GM19023 (cell line): Measurements from ENCODE around the gene LCN1.
"Not testable (repeated sequence)": the region's sequence is repeated elsewhere in the genome, so short reads cannot be mapped to it uniquely, and the experiment has no call there.

Experiments used
- ATAC-seq: cut with Tn5 transposase; IDR thresholded peaks from one replicate; pipeline ENCODE4 v1.9.1; 2021; ENCODE audit warnings: mild to moderate bottlenecking, moderate library complexity; ENCODE audit not compliant: unreplicated experiment

The LCN1 gene

DNA sequence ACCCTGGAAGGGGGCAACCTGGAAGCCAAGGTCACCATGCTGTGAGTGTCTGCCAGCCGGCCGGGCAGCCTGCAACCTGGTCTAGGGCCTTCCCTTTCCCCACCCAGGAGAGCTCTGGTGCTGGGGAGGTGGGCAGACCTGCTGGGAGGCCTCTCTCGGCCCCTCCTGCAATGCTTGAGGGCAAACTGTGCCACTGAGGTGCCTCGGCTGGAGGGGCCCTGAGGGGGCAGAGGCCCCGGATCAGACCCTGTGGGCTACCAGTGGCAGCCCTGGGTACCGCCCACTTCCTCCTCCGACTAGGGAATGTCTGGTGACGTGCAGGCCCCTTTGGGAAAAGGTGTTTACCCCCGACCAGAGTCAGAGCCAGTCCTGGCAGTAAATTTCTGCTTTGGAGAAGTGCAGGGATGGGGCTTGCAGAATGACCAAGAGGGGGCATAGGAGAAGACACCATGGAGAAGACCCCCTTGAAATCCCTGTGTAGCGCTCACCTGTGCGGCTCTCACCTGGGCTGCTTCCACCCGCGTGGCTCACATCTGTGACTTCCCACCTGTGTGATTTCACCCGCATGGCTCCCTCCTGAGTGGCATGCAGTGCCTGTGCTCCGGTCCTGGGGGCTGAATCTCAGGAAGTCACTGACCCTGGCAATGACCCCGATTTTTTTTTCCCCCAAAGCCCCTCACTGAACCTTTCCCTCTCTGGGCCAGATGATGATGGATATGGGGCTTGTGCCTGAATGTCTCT, 1.1 kb downstream of the LCN1 start:
- ATAC-seq, result no peak

- ATAC-seq, result no peak
Measured at GRCh38 chr9:135522931-135523330, 1.7 kb downstream of the LCN1 start.

GRCh38 chr9:135523521-135524129, 2.4 kb downstream of the LCN1 start:
- ATAC-seq, result no peak

GRCh38 chr9:135524130-135524861, 3.1 kb downstream of the LCN1 start:
- ATAC-seq, result no peak

DNA sequence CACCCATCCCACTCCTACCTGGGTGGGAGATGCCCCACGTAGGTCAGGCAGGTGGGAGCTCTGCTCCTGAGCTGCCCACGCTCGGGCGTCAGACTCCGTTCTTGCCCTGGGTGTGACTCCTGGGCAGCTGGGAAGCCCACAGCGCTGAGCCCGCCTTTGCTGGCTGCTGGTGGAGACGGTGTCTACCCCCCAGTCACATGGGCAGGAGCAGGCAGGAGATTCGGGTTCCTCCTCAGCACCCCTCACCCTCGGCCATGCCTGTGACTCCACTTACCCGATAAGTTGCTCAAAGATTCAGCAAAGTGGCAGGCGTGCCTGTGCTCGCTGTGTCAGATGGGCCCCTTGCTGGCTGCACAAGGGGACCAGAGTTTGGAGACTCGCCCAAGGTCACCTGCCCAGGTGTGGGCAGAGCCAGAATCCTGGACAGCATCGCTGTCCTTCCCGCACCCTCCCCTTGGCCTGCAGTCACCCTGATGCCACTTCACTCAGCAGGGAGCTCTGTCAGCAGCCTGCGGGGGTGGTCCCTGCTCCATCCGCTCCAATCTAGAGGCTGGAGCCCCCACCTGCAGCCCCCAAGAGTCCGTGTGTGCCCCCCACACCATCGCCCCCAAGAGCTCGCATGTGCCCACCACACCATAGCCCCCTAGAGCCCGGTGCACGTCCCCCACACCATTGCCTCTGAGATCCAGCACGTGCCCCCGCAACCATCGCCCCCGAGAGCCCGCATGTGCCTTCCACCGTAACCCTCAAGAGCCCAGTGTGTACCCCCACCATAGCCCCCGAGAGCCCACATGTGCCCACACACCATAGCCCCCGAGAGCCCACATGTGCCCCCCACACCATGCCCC, 4.2 kb downstream of the LCN1 start:
- ATAC-seq, result no peak

GRCh38 chr9:135526089-135526729, 5.0 kb downstream of the LCN1 start:
- ATAC-seq, result no peak

GRCh38 chr9:135526730-135527571, 5.7 kb downstream of the LCN1 start:
- ATAC-seq, result no peak

DNA sequence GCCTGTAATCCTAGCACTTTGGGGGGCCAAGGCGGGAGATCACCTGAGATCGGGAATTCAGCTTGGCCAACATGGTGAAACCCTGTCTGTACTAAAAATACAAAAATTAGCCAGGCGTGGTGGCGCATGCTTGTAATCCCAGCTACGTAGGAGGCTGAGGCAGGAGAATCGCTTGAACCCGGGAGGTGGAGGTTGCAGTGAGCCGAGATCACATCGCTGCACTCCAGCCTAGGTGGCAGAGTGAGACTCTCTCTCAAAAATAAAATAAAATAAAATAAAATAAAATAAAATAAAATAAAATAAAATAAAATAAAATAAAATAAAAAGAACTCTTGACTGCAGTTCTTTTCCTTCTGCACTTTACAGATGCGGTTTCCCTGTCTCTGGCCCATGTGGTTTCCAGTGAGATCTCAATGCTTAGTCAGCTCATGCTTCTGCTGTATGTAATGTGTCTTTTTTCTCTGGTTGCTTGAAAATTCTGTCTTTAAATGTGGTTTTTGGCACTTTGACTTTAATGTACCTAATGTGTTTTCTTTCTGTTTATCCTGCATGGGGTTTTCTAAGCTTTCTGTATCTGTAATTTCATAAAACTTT, 7.7 kb downstream of the LCN1 start:
- not testable (repeated sequence) for ATAC-seq

DNA sequence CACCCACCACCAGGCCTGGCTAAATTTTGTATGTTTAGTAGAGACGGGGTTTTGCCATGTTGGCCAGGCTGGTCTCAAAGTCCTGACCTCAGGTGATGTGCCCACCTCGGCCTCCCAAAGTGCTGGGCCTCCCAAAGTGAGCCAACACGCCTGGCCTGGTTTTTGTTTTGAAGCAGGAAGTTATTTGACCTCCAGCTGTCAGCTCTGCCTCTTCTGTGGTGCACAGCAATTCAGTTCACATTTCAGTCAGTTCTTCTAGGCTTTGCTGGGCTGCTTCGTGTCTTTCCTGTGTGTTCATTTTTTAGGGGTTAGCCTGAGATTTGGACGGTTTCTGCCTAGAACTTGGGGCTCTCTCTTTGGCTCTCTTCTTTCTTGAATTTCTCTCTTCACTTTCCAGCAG, 8.9 kb downstream of the LCN1 start:
- ATAC-seq, result no peak

DNA sequence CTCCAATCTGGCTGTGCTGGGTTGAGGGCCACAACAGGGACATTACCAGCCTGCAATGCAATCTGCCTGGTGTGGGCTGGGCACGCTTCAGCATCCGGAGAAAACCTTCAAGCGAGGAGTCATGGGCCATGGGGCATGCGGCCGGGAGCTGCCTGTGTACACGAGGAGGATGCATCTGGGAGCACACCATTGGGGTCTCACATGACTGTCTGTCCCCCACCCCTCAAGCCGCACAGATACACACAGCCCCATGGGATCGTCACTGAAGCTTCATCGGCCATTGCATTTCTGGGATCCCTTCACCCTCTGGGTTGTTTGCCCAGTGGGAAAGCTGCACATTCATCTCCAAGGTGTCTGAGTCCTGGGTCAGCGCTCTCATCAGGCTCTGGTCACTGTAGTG, 9.9 kb downstream of the LCN1 start:
- ATAC-seq, result no peak

GRCh38 chr9:135533113-135533512, 11.9 kb downstream of the LCN1 start:
- no peak for ATAC-seq

DNA sequence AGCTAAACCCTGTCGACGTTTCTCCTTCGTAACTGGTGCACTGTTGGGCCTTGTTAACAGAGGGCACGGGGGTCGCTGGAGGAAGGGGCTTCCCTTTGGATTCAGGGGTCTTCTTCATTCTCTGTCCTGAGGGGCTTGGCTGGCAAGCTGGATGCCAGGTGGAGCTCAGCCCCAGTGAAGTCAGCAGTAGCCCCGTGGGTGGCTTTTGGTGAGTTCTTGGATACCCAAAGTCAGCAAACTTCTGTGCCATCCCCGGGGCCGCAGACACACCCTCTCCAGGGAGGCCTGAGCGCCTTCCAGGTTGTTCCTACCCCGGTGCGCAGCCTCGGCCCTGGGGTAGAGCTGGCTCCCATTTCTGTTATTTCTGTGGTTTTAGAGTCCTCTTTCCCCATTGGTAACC, 12.4 kb downstream of the LCN1 start:
- ATAC-seq, result no peak

- ATAC-seq, result not testable (repeated sequence)
Measured at GRCh38 chr9:135534192-135534711, 13.0 kb downstream of the LCN1 start.

- not testable (repeated sequence) for ATAC-seq
Measured at GRCh38 chr9:135534826-135535225, 13.6 kb downstream of the LCN1 start.

DNA sequence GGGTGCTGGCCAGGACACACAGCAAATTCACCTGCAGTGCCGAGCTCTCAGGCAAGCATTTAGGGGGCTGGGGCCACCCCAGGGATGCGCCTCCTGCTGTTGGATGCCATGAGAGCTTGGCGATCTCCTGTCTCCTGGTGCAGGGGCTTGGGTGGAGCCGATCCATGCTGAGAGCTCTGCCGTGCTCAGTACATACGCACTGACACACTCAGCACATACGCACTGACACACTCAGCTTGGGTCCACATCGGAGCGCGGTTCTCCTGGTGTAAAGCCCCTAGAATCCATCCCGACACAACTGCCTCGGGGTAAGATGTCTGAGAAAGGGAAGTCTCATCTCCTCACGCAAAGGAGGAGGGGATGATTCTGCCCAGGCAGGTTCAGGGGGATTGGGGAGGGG, 14.4 kb downstream of the LCN1 start:
- not testable (repeated sequence) for ATAC-seq

DNA sequence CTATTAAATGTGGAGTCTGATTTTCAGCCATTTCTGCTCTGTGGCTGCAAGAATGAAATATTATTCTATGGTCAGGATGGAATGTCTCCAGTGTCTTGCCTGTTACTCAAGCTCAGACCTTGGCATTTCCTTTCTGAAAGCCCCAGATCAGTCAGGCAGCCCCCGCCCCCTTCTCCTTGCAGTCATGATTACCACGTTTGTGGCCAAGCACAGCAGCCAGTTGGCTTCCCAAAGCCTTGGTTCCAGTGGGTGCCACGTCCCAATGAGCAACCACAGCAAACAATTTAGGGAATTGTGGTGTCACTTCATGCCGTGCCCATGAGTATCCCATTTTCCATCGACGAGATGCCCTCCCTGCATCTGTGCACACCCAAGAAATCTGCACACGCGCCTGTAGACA, 15.0 kb downstream of the LCN1 start:
- ATAC-seq, result no peak

GRCh38 chr9:135543262-135543894, 22.1 kb downstream of the LCN1 start:
- not testable (repeated sequence) for ATAC-seq

GRCh38 chr9:135544981-135545635, 23.9 kb downstream of the LCN1 start:
- ATAC-seq, result no peak
